Stimulated activated naive CD4-positive, alpha-beta T cell (primary cell): Measurements from ENCODE around the gene PDE4A.
"Not testable (repeated sequence)": the region's sequence is repeated elsewhere in the genome, so short reads cannot be mapped to it uniquely, and the experiment has no call there.

ENCODE experiments used
- DNase-seq, 6 experiments: peaks; one replicate each; lab custom pipeline; 2025; lab: John Stamatoyannopoulos, UW

Gene PDE4A

GRCh38 chr19:10462042-10462441, 41.7 kb downstream of the PDE4A start:
- DNase-seq, result not testable (repeated sequence)

GRCh38 chr19:10462557-10462956, 42.2 kb downstream of the PDE4A start:
- DNase-seq, result no peak

GRCh38 chr19:10464456-10464855, 44.1 kb downstream of the PDE4A start:
- DNase-seq, result no peak

- no peak for DNase-seq
Observed at GRCh38 chr19:10467104-10467706, 46.9 kb downstream of the PDE4A start.

- no peak for DNase-seq
Observed at GRCh38 chr19:10468133-10468532, 47.8 kb downstream of the PDE4A start.

- DNase-seq, result no peak
Observed at GRCh38 chr19:10471909-10472308, 51.6 kb downstream of the PDE4A start.

- no peak for DNase-seq
Observed at GRCh38 chr19:10473192-10473591, 52.9 kb downstream of the PDE4A start.

GRCh38 chr19:10474962-10475451, 54.7 kb downstream of the PDE4A start:
- no peak for DNase-seq

- DNase-seq, result no peak
Observed at GRCh38 chr19:10478476-10478875, 58.1 kb downstream of the PDE4A start.

- peak; percentile 82 to 92 (median 90) for DNase-seq
Observed at GRCh38 chr19:10478903-10479384, 58.6 kb downstream of the PDE4A start.

GRCh38 chr19:10486551-10486950, 66.2 kb downstream of the PDE4A start:
- no peak for DNase-seq

- DNase-seq, result no peak
Observed at GRCh38 chr19:10491472-10492047, 71.2 kb downstream of the PDE4A start.

- no peak for DNase-seq
Observed at GRCh38 chr19:10497371-10497770, 77.0 kb downstream of the PDE4A start.

- DNase-seq, result no peak
Observed at GRCh38 chr19:10499550-10500246, 79.4 kb downstream of the PDE4A start.

- no peak for DNase-seq
Observed at GRCh38 chr19:10500247-10500592, 79.9 kb downstream of the PDE4A start.

GRCh38 chr19:10501971-10502523, 81.7 kb downstream of the PDE4A start:
- no peak for DNase-seq

- DNase-seq, result peak; percentile 65 to 80 (median 72)
Observed at GRCh38 chr19:10502524-10503001, 82.2 kb downstream of the PDE4A start.

- DNase-seq, result peak in 1 of 6 experiments; percentile 41
Observed at GRCh38 chr19:10503002-10503789, 82.9 kb downstream of the PDE4A start, which contains the start of gene KEAP1. Gene KEAP1, minus strand, starts transcription at chr19:10503356. Its CDS starts 3,323 bp downstream, at chr19:10500033.

GRCh38 chr19:10505583-10506229, 85.4 kb downstream of the PDE4A start:
- peak; percentile 52 to 80 (median 66) for DNase-seq

GRCh38 chr19:10508036-10508435, 87.7 kb downstream of the PDE4A start:
- no peak for DNase-seq

GRCh38 chr19:10508707-10509106, 88.4 kb downstream of the PDE4A start:
- DNase-seq, result no peak
